Frontal cortex (tissue), 4 donors: ENCODE data around the gene TLR10. TPM values are rescaled to one million over a fixed set of nuclear protein-coding genes. Genes with fewer than 3 reads are reported as not detected.
"Not testable (repeated sequence)": the region's sequence is repeated elsewhere in the genome, so short reads cannot be mapped to it uniquely, and the experiment has no call there.

Experiments used
- DNase-seq, 2 donors: peaks; one replicate each; pipeline ENCODE4 v3.0.0; 2012; ENCODE audit warnings: low spot score in 2 of 2
- FAIRE-seq: peaks from 2 replicates; lab custom pipeline; 2012; peaks lifted over from hg19 to GRCh38; lab: Jason Lieb, UNC
- total RNA-seq: library from RNA; depleted of rRNA; stranded (reverse); fragments of >200 nt; gene quantifications from one replicate; pipeline ENCODE4 v1.2.3, GENCODE V29; 2014
- donor health status: control.
- donor health status: control.
- donor health status: control.

Gene TLR10
- total RNA-seq, 1 donor from 2014 or later: 1.6 TPM

DNA sequence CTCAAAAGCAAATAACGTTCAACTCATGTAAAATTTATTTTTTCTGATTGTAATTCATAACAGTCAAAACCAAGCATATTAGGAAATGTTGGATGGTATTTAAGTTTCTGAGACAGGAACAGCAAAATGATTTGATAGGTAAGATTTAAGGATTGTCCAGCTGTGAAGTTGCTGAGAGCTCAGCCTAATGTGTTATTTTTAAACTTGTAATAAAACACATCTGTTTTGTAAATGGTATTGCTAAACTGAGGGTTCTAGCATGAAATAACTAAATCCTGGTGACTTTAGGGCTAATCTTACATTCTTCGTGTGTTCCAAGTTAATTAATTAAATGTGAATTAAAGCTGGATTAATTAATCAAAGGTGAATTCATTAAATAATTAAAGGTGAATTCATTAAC lies 13.3 kb downstream of the TLR10 start:
- FAIRE-seq: no peak

GRCh38 chr4:38768968-38769394 lies 13.8 kb downstream of the TLR10 start:
- FAIRE-seq: no peak
- no peak for DNase-seq

More for the DNA sequence above, 13.3 kb downstream of the TLR10 start:
- no peak for DNase-seq

GRCh38 chr4:38766940-38767339 lies 15.8 kb downstream of the TLR10 start:
- not testable (repeated sequence) for FAIRE-seq, DNase-seq

DNA sequence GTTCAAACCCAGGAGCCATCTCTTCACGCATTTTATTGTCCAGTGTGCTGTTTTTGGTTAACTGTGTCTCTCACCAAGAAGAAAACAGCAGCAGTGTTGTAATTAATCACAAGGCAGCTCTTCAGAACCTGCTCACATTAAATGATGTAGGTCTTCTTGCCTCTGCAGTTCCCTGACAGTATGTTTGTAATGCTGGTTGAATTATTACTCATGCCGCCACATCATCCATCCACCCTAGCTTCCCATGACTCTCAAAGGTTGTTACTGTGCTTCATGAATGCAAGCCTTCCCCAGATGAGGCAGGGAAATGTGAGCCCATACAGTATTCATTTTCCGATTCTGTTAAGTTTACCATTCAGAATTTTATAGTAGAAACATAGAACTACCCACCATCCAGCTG lies 17.4 kb downstream of the TLR10 start:
- FAIRE-seq (no peak), DNase-seq (no peak)

DNA sequence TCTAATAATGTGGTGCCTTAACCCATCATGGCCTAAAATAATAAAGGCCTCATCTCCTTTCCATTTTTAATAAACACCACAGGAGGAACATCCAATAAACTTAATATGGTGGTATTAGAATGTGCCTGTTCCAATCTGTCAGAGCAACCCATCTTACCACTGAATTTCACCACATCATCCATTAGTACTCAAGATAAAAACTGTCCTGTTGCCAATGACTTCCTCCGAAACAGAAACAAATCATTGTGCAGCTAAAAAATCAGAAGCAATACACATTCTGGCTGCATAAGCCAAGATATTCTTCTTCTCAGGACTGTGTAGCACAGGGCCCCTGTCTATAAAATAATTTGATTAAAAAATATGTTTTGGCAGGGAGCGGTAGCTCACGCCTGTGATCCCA lies 18.5 kb downstream of the TLR10 start:
- FAIRE-seq (no peak), DNase-seq (no peak)

GRCh38 chr4:38762560-38762959 lies 20.2 kb downstream of the TLR10 start:
- DNase-seq (no peak), FAIRE-seq (no peak)

GRCh38 chr4:38759790-38760122 lies 23.0 kb downstream of the TLR10 start:
- FAIRE-seq (no peak), DNase-seq (no peak)

DNA sequence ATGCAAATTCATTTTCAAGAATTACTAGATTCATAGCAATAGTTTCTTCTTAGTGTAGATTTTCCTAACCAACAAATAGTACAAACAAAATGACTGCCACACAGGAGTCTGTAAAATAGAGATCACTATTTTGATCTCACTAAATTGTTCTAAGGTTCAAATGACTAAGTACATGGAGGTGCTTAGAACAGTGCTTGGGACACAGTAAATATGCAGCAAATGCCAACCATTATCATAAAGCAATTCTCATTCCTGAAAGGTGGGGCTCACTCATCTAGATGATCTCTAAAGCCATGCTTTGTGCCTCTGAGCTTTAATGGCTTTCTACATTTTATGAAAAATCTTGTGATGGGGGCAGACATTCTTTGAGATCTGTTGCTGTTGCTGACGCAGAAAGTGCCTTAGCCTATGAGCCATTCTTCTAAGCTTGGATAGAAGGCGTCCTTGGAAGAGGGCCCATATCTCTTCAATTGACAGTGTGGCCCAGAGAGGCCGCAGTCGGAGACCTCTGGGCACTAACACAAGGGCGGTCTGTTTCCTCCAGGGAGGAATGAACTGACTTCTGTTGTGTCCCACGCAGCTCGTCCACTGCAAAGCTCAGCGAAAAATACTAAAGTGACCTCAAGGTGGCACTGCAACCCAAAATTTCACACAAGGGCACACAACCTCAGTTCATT lies 23.5 kb downstream of the TLR10 start:
- DNase-seq (peak; percentile 58 to 66), FAIRE-seq (peak; percentile 99)

DNA sequence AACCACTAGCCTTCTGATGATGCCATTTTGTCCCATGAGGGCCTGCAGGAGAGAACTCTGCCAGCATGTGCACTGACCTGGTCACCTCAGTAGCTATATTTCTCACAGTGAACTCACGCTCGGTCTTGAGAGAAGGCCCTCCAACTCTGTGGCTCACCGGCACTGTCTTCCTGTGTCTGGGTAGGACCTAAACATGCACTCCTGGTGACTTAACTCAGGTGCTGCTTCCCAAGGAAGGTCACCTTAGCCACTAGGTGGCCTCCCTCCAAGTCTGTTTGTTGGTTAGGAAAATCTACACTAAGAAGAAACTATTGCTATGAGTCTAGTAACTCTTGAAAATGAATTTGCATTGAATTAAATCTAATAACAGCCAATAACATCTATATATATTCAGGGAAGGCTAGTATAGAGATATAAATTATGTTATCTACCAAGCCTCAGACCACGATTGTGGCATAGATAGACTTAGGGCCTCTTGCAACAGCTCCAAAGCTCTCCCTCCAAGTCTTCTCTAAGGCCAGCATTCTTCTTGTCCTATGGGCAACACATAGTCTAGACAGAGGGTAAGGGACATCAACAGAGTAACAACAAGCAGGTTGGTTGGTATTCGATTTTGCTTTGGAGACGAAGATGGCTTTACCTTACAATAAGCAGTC lies 24.7 kb downstream of the TLR10 start:
- DNase-seq (no peak), FAIRE-seq (no peak)

GRCh38 chr4:38752941-38753806 lies 29.6 kb downstream of the TLR10 start:
- no peak for DNase-seq
- no peak for FAIRE-seq

DNA sequence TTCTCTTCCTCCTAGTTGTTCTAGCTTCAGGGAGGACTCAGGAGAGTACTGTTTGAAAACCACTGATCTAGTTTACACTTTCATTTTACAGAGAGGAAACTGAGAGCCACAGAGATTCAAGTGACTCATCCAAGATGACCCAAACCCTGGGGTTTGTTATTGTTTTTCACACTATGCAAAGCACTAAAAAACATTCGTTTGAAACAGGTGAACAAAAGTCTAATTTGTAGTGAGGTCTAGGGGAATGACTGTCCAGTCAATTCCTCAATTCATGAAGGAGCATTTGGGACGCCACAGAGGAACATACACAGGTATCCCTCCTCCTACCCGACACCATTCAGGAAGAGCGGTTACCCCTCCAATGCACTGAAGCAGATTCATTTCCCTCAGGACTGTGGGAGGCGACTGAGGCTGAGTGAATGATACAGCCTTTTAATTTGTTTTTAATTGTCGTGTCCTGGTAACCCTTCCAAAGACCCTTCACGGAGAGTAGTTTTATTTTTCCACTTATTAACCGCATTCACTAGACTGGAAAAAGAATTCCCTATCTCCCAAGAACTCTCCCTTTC lies 30.3 kb downstream of the TLR10 start:
- no peak for DNase-seq
- no peak for FAIRE-seq

- no peak for FAIRE-seq
- DNase-seq: no peak
Measured at GRCh38 chr4:38751341-38752010, 31.3 kb downstream of the TLR10 start.

- DNase-seq (no peak), FAIRE-seq (no peak)
Measured at GRCh38 chr4:38749336-38749735, 33.5 kb downstream of the TLR10 start.

GRCh38 chr4:38747629-38748028 lies 35.2 kb downstream of the TLR10 start:
- FAIRE-seq (no peak), DNase-seq (no peak)

GRCh38 chr4:38745881-38746280 lies 36.9 kb downstream of the TLR10 start:
- DNase-seq (no peak), FAIRE-seq (no peak)

DNA sequence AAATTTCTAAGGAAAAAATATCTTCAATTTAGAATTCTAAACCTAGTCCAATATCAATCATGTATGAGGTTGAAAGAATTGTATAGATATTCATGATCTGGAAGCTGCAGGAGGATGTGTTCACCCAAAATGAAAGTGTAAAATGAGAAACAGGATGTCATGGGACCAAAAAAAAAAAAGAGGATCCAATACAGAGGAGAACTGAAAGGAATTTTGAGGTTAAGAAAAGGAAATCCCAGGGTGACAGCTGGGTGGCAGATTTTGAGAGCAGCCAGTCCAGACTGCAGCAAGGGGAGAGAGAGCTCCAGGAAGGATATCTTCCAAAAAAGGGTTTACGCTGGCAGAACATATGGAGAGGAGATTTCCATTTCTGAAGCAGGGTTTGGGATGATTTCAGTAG lies 38.9 kb downstream of the TLR10 start:
- FAIRE-seq (no peak), DNase-seq (no peak)

DNA sequence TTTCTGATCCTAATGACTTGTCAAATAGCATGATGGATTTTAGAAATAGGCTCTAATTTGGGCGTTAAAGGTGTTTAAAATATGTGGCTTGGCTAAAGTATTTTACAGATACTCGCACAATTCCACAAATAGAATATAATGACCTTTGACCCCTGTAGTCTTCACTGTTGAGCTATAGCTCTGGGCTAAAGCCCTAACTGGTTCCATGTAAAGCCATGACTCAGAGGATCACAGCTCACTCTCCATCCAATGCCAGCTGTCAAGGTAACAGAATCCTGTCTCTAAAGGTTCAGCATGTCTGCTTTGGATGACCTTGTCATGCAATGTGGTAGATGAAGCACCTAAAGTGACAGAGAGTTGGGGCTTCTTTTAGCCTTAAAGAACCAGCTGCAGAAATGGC lies 42.5 kb downstream of the TLR10 start:
- FAIRE-seq: no peak
- no peak for DNase-seq

- no peak for DNase-seq
- no peak for FAIRE-seq
Measured at GRCh38 chr4:38738940-38739803, 43.6 kb downstream of the TLR10 start.

DNA sequence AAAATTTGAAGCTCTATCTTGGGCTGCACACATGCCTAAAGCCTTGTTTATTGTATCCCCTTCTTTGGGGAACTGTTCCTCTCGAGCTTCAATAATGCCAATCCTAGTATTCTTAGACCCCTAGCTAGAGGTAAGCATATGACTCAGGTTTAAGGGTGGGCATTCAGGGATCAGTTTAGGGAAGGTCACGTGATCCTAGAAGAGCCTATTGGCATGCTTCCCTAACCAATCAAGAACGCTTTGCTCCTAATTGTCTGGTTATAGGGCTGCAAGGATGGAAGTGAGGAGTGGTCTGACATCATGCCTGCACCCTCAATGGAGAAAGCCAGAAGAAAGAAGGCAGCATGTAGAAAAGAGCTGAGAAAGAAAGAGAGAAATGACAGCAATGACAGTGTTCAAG lies 46.9 kb downstream of the TLR10 start:
- FAIRE-seq: no peak
- no peak for DNase-seq
